ENCODE measurements around the gene NDUFB6.
"Not testable (repeated sequence)": the region's sequence is repeated elsewhere in the genome, so short reads cannot be mapped to it uniquely, and the experiment has no call there.

Gene NDUFB6

DNA sequence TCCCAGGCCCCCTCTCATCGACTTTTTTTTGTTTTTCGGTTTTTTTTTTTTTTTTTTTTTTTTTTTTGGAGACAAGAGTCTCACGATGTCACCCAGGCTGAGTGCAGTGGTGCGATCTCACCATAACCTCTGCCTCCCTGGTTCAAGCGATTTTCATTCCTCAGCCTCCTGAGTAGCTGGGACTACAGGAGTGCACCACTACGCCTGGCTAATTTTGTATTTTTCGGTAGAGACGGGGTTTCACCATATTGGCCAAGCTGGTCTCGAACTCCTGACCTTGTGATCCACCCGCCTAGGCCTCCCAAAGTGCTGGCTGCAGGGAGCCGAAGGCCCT is 48.4 kb downstream of the NDUFB6 start:
- DNase-seq (ENCODE audit: low read depth in 2 of 2), result not testable (repeated sequence)

DNA sequence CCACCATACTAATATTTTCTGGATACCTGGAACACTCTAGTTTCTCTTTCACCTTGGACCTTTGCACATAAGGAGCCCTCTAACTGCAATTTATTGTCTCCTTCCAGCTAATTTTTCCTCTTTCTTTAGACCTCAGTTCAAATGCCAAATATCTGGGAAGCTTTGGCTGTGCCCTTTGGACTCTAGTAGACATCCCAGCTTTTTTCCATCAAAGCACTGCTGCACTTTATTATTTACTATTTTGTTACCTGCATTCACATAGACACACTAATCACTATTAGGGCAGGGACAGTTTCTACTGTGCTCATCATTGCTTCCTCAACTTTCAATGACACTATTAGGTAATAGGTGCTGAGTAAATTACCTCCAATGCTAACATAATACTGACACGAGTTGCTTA is 49.0 kb downstream of the NDUFB6 start:
- no peak for DNase-seq (ENCODE audit: low read depth in 2 of 2)

DNA sequence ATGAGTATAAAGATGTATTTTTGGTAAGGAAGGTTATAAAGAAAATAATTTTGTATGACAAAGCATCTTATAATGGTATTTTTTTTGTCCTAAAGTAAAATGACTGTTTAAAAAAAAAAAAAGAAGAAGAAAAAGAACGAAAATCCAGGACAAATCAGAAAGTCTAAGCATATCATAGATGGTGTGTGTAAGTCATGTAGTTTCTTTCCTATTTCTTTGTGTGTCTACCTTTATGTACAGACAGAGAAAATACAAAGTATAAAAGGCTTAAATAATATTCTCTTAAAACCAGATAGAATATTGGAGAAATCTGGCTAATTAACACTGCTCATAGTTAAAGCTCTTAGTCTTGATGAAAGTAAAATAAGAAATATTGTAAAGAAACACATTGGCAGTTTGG is 54.7 kb downstream of the NDUFB6 start:
- no peak for DNase-seq (ENCODE audit: low read depth in 2 of 2)

DNA sequence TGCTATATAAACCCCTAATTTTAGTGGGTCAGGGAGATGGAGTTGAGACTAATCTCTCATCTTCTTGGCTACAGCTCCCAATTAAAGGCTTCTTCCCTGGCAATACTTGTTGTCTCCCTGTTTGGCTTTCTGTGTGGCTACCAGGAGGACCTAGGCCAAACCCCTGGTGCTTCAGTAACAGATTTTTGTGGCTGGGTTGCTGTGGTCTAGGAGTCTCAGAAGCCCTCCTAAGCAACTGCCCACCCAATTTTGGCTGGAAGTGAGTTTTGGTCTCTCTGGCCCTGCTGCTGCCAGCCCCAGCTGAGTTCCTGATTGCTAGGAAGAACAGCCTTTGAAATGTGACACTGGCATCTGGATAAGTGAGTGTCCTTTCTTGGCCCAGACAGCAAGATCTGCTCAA is 56.7 kb downstream of the NDUFB6 start:
- no peak for DNase-seq (ENCODE audit: low read depth in 2 of 2)

DNA sequence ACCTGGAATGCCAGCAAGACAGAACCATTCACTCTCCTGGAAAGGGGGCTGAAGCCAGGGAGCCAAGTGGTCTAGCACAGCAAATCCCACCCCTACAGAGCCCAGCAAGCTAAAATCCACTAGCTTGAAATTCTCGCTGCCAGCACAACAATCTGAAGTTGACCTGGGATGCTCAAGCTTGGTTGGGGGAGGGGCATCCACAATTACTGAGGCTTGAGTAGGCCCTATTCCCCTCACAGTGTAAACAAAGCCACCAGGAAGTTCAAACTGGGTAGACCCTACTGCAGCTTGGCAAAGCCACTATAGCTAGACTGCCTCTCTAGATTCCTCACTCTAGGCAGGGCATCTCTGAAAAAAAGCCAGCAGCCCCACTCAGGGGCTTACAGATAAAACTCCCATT is 64.2 kb downstream of the NDUFB6 start:
- DNase-seq (ENCODE audit: low read depth in 2 of 2), result no peak

DNA sequence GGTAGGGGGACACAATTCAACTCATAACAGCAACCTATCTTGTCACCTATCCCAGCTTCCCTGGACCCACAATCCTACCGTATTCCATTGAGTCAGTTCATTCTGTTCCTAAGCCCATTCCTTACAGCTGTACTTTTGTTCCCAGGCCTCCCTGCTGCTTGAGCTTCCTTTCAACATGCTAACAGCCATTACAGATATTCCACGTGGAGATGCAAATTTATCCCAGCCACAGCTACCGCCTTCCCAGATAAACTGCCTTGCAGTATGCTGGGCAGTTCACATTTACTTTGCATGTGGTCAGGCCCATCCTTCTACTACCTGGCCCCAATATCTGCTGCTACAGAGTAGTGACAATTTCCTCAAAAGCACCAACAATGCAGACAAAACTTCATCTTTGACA is 70.0 kb downstream of the NDUFB6 start:
- DNase-seq (ENCODE audit: low read depth in 2 of 2), result no peak
